ENCODE data around the gene POLD3.

- TF ChIP-seq CTCF (conservative IDR thresholded peaks at IDR 0.05; ENCODE audit: low read depth, low read length): no peak
- no peak for TF ChIP-seq EZH2 (IDR thresholded peaks at IDR 0.05; ENCODE audit: borderline replicate concordance, low read depth, low read length, poor library complexity, severe bottlenecking)
Measured at GRCh38 chr11:74646215-74646614, 53.8 kb downstream of the POLD3 start.
